Cerebellar nuclear complex (tissue), 1 donor: ENCODE data around the gene PROM2.

Experiments used
- DNase-seq, 2 experiments: peaks; one replicate each; lab custom pipeline; 2025; lab: John Stamatoyannopoulos, UW

Gene PROM2

GRCh38 chr2:95323347-95324155 lies 49.3 kb downstream of the PROM2 start:
- DNase-seq = no peak

GRCh38 chr2:95325026-95325425 lies 50.8 kb downstream of the PROM2 start:
- DNase-seq = no peak

DNA sequence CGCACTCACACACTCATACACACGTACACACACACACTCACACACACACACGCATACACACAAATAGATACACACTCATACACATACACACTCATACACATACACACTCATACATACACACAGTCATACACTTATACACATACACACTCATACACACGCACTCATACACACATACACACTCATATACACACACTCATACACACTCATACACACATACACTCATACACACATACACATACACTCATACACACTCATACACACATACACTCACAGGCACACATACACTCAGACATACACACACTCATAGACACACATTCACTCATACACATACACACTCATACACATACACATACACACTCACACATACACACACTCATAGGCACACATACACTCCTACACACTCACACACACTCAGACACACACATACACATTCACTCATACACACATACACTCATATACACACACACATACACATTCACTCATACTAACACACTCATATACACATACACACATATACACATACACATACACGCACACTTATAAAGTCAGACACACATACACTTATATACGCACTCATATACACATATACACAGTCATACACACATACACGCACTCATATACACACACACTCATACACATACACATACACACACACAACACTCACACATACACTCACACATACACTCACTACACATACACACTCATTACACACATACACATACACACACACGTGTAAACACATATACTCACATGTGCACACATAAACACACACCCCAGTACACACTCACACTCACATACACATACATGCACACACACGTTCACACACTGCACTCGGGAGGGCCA lies 51.6 kb downstream of the PROM2 start:
- no peak for DNase-seq

DNA sequence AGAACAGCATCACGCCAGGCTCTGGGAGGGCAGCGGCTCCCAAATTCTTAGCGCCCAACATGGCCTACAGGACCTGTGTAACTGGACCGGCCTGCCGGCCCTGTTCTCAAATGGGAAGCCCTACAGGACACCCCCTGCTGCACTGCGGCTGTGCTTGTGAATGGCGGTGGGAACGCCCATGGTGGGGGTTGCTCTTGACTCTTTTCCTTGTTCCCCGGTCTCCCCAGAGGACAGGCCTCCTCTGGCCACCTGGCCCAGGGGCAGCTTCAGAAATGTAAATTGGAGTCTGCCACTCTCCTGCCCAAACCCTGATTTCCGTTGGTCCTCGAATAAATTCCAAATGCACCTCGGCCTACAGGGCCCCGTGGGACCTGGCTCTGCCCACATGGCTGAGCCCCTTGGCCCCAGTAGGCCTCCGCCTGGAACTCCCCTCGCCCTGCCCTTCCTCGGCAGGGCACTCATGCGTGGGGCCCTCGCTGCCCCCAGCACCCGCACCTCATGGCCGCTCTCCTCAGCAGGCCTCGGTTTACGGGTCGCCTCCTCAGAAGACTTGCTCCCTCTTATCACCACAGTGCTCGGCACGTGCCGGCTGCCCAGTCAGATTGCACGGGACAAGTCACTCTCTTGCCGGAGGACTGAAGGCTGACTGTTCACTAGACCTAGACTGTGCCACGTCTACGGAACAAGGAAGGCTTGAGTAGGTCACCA lies 52.3 kb downstream of the PROM2 start:
- DNase-seq = no peak

GRCh38 chr2:95327861-95328260 lies 53.6 kb downstream of the PROM2 start:
- DNase-seq = no peak

- no peak for DNase-seq
Measured at GRCh38 chr2:95328358-95329125, 54.3 kb downstream of the PROM2 start.

GRCh38 chr2:95329401-95329800 lies 55.2 kb downstream of the PROM2 start:
- no peak for DNase-seq

DNA sequence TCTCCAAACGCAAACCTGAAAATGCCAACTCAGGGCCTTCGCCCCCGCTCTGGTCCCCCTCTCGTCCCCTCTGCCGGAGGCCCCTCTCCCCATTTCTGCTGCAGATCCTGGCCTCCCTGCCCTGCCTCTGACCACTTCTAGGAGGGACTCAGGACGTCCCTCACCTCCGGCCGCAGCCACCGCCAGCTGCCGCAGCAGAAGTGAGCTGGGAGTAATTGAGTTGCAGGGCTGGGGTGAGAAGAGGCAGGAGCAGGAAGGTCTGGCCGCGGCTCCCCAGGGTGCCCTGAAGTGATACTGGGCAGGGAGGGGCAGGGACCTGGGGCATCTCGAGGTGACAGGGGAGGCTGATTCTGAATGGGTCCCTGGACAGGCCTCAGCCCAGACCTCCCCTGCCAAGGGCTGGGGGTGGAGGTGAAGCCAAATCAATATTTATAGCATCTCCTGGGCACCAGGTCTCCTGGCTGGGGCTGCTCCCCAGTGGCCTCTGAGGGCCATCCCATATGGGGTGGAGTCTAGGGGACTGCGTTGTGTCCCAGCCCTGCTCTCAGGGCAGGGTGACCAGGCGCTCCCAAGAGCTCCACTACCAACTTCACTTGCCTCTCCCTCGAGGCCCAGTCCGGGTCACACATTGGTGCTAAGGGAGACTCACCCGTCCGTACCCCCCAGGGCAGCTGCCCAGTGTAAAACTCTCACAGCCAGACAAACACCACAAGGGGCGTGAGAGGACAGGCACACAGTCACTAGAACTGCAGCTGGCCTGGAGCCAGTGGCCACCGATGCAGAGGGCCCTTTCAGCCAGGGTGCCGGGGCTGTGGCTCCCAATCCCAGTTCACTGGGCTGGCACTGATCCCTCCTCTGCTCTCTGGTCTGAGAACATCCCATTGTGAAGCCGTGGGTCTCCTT lies 55.9 kb downstream of the PROM2 start:
- DNase-seq = no peak

GRCh38 chr2:95330794-95331338 lies 56.6 kb downstream of the PROM2 start:
- no peak for DNase-seq

GRCh38 chr2:95331606-95332005 lies 57.4 kb downstream of the PROM2 start:
- no peak for DNase-seq

DNA sequence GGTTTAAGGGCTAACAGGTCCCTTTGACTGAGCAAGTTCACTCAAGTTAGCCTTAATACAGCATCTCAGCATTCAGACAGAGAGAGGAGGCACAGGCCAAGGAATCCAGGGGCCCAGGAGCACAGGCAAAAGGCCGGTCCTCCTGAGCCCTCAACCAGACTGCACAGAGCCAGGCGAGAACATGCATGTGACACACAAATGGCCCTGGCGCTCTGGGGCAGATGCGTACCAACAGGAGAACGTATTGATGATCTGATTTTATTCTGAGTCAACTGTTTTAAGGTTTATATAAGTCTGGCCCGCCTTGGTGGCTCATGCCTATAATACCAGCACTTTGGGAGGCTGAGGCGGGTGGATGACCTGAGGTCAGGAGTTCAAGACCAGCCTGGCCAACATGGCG lies 57.8 kb downstream of the PROM2 start:
- no peak for DNase-seq

DNA sequence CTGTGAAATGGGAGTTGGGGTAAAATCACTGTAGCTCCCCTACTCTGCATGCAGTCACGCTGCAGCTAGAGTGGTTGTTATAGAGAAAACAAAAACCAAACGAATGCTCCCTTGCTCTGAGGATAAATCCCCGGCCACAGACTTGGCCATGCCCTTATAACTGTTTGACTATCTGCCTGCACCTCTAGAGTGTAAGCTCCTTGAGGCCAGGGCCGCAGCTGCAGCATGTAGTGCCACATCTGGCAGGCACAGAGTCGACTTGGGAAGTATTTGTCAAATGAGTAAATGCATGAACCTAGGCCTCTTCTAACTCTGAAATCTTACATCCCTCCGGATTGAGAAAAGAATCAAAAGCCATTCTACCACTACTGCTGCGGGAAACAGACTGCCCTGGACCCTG lies 58.8 kb downstream of the PROM2 start:
- no peak for DNase-seq

DNA sequence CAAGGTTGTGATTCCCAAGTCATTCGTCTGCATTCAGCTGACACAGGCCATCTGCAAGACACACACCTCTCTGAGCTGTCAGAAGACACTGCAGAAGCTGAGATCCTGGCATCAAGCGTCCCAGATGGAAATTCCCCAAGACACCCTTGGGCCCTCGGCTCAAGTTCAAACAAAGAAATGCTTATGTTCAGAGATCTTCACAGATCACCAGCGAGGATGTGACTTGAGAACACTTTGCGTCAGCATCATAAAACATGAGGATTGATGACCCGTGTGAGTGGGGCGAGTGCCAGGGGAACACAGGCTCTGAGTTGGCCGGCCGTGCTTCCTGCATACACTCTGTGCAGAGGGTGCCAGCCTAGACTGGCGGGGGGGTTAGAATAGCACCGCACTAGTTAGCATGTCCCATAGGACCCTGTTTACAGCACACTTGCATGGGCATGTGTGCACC lies 59.7 kb downstream of the PROM2 start:
- DNase-seq = no peak

DNA sequence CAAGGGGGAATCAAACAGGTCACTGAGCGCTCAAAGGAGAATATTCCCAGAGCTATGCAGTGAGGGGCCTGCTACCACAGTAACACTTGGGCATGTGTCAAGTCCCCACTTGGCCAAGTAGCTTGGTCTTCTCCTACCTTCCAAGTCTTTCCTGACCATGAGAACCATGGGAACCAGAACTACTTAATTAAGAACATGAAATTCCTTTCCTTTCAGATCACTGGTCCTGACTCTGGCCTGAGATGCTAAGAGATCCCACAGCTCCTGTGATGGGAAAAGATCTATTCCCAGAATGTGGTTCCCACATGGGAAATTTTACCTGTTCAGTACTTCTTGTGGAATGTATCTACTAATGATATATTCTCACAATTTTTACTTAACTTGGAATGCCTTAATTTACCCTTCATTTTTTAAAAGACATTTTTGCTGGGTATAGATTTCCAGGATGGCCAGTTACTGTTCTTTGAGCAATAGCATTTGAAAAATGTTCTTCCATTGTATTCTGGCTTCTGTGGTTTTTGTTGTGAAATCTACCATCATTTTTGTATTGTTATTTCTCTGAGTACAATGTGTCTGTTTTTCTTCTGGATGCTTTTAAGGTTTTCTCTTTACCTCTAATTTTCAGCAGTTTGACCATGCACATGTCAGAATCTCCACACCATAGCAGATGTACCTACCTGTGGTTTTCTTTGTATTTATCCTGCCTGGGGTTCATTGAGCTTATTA lies 60.8 kb downstream of the PROM2 start:
- no peak for DNase-seq

GRCh38 chr2:95336406-95336805 lies 62.2 kb downstream of the PROM2 start:
- no peak for DNase-seq

DNA sequence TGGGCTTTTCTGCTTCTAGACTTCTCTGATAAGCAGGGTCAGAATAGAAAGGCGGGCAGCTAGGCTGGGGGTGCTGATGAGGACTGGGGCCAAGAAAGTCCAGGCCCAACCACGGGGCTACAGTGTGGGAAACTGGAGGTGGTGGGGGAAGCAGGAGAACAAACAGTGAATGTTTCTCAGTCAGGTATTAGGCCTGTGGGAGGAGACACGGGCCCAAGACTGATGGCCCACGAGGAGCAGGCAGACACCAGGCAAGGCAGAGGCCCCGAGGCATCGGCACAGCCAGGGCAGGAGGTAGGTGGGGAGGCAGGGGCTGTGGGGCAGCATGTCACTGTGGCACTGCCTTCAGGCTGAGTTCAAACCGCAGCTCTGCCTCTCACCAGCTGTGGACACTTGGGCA lies 63.6 kb downstream of the PROM2 start:
- no peak for DNase-seq
